Epidermal melanocyte (primary cell): Measurements from ENCODE around the gene IL4R.
"Not testable (repeated sequence)": the region's sequence is repeated elsewhere in the genome, so short reads cannot be mapped to it uniquely, and the experiment has no call there.

Experiments
- DNase-seq: peaks from one replicate; pipeline ENCODE4 v3.0.0; 2011; ENCODE audit warnings: low spot score; ENCODE audit not compliant: insufficient read length

The IL4R gene

DNA sequence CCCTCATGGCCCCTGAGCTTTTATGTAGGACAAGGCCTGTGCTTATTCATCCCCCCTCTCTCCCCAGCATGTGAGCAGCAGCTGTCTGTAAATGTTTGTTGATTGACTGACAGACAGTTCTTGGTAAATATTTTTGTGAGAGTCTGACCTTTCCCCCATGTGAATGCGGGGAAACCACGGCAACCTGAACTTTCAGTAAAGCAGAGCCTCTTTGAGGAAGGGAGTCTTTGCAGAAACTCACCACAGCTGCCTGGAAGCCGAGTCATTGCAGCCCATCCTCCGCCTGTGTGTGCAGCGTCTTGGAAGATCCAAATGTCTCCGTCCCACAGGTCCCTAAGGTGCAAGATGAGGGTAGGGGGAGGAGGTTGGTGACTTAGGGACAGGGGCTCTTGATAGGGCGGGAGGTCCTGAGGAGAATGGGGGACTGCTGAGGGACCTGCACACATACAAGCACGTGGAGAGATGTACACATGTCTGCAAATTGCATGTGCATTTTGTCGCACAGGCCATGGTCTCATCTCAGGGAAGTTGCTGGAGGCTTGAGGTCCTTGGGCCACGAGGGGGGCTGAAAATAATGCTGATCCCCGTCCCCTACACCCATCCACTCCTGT is 65.2 kb downstream of the IL4R start:
- no peak for DNase-seq

- DNase-seq, result no peak
Observed at GRCh38 chr16:27379919-27380318, 66.1 kb downstream of the IL4R start.

DNA sequence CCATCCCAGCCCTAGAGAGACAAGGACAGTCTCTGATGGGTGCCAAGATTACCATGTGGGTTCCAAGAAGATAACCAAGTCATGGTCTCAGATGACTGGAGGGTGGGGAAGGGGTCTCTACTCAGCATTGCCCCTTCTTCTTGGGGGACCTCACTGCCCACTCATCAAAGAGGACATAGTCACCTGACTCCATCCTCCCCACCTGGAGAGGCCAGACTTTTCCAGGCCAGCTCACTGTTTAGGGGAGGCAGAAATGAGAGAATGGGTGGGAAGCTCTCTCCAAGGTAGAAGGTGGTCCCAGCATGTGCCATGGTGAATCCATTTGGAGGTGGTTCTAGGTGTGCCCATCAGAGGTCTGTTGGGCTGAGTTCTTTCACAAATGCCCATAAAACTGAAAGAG is 67.5 kb downstream of the IL4R start:
- no peak for DNase-seq

- DNase-seq, result no peak
Observed at GRCh38 chr16:27381974-27382855, 68.4 kb downstream of the IL4R start.

- DNase-seq, result no peak
Observed at GRCh38 chr16:27383556-27384243, 69.9 kb downstream of the IL4R start.

- no peak for DNase-seq
Observed at GRCh38 chr16:27384425-27384824, 70.7 kb downstream of the IL4R start.

DNA sequence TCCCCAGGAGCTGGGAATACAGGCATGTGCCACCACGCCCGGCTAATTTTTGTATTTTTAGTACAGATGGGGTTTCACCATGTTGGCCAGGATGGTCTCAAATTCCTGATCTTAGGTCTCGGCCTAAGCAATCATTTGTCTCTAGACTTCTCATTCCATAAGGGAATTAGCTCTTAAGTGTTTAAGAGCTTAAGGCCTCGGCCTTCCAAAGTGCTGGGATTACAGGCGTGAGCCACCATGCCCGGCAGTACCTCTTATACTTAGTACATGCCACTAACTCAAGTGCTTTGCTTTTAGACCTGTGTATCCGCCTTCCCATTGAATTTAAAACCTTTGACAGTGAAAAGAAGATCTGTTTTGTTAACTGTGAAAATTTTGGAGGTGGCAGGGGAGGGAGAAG is 71.6 kb downstream of the IL4R start:
- DNase-seq, result no peak

DNA sequence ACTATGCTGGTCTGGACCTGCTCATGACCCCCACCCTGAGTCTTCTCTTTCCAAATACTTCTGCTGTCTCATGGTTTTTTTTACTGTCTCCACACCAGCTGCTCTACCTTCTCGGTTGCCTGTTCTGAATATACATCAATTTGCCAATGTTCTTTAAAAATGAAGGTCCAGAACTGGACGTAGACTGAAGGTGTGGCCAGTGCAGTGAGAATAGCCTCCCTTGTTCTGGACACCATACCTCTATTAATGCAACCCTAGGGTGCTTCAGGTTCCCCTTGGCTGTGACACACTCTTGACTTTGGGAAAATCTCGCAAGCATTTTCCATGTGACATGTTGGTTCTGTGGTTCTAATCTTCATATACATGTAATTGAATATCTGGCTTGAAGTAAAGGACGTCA is 72.9 kb downstream of the IL4R start:
- DNase-seq, result no peak

DNA sequence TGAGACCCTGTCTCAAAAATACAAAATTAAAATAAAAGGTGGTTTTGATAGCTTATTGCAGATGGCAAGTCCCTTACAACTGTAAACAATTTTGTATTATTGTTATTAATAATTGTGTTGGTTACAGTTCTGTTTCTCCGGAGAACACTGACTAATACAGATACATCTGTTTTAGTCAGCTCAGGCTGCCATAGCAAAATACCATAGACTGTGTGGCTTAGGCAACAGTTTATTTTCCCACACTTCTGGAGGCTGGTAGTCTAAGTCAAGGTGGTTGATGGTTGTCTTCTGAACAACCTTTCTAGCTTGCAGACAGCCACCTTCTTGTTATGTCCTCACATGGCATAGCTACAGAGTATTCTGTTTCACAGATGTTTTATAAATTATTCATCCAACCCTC is 74.0 kb downstream of the IL4R start:
- DNase-seq, result no peak

DNA sequence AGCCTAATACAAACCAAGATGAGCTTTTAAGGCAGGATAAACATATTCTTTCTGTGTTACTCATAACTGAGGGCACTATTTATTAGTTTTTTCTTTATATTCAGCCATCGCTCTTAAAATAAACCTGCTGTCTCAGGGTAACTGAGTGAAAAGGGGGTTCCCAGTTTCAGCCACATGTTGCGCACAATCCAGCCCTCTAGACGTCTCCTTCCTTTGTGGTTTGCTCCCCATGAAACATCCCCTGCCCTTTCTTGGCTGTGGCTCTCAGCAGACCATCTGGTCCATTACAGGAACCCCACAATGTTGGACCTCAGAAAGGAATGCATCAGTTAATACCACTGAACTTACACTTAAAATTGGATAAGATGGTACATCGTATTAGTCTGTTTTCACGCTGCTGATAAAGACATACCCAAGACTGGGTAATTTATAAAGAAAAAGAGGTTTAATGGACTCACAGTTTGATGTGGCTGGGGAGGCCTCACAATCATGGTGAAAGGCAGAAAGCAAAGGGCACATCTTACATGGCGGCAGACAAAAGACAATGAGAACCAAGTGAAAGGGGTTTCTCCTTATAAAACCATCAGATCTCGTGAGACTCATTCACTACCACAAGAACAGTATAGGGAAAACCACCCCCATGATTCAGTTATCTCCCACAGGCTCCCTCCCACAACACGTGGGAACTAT is 75.6 kb downstream of the IL4R start:
- no peak for DNase-seq

DNA sequence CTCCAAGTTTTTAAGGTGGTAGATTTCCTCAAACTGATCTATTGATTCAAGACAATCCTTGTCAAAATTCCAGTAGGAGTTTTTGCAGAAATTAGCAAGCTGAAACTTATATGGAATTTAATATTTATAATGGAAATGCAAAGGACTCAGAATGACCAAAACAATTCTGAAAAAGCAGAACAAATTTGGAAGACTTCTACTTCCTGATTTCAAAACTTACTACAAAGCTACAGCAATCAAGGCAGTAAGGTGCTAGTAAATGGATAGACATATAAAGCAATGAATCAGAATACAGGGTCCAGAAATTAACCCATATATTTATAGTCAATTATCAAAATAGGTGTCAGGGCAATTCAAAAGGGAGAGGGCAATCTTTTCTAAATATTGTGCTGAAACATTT is 76.4 kb downstream of the IL4R start:
- DNase-seq, result no peak

DNA sequence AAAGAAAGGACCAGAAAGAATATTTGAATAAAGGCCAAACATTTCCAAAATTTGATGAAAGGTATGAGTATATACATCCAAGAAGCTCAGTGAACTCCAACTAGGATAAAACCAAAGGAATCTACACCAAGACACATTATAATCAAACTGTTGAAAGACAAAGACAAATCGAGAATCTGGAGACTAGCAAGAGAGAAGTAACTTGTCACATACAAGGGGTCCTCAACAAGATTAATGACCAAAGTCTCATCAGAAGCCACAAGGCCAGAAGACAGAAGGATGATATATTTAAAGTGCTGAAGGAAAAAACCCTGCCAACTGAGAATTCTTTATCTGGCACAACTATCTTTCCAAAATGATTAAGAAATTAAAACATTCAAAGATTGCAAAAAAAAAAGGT is 78.9 kb downstream of the IL4R start:
- no peak for DNase-seq

- no peak for DNase-seq
Observed at GRCh38 chr16:27394516-27394915, 80.7 kb downstream of the IL4R start.

GRCh38 chr16:27398341-27398893 is 84.6 kb downstream of the IL4R start:
- not testable (repeated sequence) for DNase-seq

DNA sequence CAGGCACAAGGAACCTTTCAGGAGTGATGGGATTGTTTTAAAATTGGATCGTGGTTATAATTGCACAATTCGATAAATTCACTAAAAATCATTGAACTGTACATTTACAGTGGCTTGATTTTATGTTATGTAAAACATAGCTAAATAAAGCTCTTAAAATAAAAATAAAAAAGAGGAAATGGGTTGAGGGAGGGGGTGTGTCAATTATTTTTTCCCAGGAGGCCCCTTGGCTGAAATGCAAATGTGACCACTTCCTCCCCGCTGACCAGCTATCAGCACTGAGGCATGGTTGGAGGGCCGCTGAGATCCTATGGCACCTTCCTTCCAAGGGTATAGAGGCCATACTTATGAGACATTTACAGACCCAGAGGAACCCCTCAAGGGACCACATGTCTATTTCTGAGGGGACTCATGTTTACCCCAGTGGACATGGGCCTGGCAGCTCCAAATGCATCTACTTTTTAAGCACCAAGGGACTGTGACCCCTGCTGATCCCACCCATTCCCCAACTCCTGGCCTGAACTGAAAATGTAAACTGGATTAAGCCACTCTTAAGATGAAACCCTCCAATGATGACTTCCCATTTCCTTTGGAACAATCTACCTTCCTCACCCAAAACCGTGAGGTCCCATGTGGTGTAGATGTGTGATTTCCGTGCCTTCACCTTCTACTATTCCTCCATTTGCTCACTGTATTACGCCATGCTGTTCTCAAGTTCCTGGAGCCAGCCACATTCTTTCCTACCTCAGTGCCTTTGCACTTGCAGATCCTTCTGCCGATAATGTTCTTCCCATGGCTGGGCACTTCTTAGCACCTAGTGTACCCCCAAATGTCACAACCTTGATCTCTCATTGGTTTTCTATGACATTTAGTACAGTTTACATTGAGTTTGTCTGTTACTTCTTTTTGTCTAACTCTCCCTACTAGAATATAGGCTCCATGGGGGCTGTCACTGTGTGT is 85.4 kb downstream of the IL4R start:
- DNase-seq, result no peak

- DNase-seq, result no peak
Observed at GRCh38 chr16:27399969-27400368, 86.2 kb downstream of the IL4R start.

GRCh38 chr16:27400751-27401620 is 87.2 kb downstream of the IL4R start:
- DNase-seq, result no peak

- no peak for DNase-seq
Observed at GRCh38 chr16:27401768-27402568, 88.2 kb downstream of the IL4R start, which contains the start of gene IL21R. Gene IL21R (plus strand): TSS chr16:27402174. CDS start chr16:27430072, 27,898 bp downstream.
